Ovary (tissue), 3 donors: ENCODE data around the gene KCNJ4.

ENCODE experiments used
- POLR2A ChIP-seq: fragments of 450-650 bp; IDR thresholded peaks from one replicate; pipeline ENCODE4 v1.6.1; 2017; ENCODE audit warnings: antibody characterized with exemption, mild to moderate bottlenecking, moderate library complexity
- TF ChIP-seq, protein P1 (sequence below), 3 donors: fragments of 450-650 bp in 2 of 3; fragments of 200-600 bp in 1 of 3; IDR thresholded peaks; one replicate each; pipeline versions ENCODE4 v1.5.1 to v1.8.0; 2016 to 2022; ENCODE audit warnings: antibody characterized with exemption in 3 of 3, mild to moderate bottlenecking in 1 of 3
- donor health status: DM: no; HTN: no; CAD: no.

- TF ChIP-seq, protein P1, sequence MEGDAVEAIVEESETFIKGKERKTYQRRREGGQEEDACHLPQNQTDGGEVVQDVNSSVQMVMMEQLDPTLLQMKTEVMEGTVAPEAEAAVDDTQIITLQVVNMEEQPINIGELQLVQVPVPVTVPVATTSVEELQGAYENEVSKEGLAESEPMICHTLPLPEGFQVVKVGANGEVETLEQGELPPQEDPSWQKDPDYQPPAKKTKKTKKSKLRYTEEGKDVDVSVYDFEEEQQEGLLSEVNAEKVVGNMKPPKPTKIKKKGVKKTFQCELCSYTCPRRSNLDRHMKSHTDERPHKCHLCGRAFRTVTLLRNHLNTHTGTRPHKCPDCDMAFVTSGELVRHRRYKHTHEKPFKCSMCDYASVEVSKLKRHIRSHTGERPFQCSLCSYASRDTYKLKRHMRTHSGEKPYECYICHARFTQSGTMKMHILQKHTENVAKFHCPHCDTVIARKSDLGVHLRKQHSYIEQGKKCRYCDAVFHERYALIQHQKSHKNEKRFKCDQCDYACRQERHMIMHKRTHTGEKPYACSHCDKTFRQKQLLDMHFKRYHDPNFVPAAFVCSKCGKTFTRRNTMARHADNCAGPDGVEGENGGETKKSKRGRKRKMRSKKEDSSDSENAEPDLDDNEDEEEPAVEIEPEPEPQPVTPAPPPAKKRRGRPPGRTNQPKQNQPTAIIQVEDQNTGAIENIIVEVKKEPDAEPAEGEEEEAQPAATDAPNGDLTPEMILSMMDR (IDR thresholded peaks at IDR 0.05), result no peak
- no peak for TF ChIP-seq POLR2A
Observed at GRCh38 chr22:38465673-38466490, 10.9 kb upstream of the KCNJ4 start.
